AG09319 (cell line): ENCODE measurements around the gene CD7.

ENCODE experiments used
- DNase-seq: peaks from one replicate; pipeline ENCODE4 v3.0.0-alpha.2; 2010; ENCODE audit warnings: low read depth; ENCODE audit errors: extremely low read depth
- TF ChIP-seq, protein P1 (sequence below): IDR thresholded peaks from 2 replicates; pipeline ENCODE4 v1.5.1; 2011; ENCODE audit warnings: low read depth, mild to moderate bottlenecking, inconsistent platforms, low read length, moderate library complexity

Gene CD7

DNA sequence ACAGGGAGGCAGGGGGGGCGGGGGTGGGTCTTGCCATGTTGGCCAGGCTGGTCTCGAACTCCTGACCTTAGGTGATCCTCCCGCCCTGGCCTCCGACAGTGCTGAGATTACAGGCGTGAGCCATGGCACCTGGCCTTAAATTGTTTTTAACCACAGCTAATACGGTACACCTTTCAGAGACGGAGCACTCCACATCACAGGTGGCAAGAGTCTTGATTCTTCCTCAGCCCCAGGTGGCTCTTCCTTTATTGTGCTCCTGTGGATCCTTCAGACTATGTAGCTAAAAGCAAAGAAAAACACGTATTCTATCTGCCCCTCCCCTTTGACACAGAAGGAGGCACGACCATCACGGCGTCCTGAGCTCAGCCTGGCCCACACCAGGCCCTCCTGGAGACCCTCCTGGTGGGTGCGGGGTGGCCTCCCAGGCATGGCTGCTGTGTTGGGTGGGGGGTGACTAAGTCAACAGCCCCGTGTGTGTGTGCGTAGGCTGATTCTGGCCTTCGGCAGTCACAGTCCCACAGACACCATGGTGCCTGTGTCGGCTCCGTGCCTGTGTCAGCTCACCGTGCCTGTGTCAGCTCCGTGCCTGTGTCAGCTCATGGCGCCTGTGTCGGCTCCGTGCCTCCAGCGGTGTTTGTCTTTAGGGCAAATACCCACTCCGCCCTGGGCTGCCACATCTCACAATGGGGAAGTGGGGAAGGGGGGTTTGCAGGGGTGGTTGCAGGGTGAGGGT lies 26.9 kb upstream of the CD7 start:
- no peak for DNase-seq
- TF ChIP-seq, protein P1, sequence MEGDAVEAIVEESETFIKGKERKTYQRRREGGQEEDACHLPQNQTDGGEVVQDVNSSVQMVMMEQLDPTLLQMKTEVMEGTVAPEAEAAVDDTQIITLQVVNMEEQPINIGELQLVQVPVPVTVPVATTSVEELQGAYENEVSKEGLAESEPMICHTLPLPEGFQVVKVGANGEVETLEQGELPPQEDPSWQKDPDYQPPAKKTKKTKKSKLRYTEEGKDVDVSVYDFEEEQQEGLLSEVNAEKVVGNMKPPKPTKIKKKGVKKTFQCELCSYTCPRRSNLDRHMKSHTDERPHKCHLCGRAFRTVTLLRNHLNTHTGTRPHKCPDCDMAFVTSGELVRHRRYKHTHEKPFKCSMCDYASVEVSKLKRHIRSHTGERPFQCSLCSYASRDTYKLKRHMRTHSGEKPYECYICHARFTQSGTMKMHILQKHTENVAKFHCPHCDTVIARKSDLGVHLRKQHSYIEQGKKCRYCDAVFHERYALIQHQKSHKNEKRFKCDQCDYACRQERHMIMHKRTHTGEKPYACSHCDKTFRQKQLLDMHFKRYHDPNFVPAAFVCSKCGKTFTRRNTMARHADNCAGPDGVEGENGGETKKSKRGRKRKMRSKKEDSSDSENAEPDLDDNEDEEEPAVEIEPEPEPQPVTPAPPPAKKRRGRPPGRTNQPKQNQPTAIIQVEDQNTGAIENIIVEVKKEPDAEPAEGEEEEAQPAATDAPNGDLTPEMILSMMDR = no peak

DNA sequence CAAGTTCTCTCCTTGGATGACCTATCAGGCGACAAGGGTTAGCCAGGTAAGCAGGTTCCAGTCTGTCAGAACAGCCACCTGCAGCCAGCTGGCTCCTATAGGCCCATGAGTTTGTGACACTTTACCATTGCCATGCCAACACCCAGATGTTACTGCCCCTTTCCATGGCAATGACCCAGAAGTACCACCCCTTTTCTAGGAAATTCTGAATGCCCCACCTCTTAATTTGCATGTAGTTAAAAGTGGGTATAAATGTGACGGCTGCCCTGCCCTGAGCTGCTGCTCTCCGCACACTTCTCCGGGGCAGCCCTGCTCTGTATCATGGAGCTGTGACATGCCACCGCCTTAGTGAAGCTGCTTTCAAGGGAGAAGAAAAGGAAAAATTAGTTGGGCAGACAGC lies 26.2 kb upstream of the CD7 start:
- TF ChIP-seq, protein P1 = no peak
- no peak for DNase-seq

DNA sequence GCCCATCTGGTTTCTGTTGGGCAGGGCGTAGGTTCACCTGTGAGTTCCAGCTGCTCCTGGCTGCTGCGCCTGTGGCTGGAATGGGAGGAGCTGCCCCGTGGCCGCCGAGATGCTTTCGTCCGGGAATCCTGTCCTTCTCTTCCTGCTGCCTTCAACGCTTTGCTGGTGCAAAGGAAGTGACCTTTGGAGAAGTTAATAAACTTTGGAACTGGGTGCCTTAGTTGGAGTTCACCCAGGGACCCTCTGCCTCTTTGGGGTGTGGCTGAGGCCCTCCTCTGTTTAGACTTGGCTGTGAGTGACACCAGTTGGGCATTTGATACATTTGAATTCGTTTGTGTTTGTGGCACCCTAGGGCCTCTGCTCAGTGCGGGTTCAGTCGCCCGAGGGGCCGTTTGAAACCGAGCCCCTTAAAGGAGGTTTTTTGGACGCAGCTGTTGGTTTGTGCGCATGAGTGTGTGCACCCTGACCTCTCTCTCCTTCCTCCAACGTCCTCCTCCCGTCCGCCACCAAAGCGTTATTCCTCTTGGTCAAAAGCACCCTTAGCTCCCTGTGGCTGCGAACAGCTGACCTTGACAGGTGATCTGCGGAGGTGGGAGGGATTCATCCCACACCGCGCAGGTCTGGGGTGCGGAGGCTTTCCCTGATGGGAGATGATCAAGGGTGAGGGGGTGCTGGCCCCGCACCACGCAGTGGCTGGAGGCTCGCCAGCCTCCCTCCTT lies 25.1 kb upstream of the CD7 start:
- TF ChIP-seq, protein P1 = no peak
- DNase-seq = no peak

DNA sequence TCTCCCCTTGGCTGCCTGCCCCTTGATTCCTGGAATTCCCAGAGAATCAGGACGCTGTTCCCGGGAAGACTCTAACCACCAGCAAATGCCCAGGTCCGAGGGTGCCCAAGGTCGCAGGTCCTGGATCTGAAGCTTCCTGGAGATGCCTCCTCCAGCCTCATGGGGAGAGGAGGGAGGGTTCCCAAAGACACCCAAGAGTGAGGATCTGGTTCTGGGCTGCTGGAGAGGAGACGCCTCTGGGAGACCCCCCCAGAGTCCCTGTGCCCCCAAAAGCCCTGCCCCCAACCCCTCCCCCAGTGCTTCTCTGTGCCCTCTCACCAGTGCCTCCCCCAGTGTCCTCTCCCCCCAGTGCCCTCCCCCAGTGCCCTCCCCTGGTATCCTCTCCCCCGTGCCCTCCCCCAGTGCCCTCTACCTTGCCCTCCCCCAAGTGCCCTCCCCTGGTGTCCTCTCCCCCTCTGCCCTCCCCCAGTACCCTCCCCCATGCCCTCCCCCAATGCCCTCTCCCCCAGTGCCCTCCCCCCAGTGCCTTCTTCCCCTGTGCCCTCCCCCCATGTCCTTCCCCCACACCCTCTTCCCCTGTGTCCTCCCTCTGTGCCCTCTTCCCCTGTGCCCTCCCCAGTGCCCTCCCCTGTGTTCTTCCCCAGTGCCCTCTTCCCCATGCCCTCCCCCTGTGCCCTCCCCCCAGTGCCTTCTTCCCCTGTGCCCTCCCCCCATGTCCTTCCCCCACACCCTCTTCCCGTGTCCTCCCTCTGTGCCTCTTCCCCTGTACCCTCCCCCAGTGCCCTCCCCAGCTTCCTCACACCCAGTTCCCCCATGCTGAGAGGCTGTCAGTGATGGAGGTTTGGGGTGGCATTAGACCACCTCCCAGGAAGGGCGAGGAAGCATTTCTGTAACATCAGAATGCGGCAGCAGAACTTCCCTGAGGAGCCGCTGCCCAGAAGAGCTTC lies 22.5 kb upstream of the CD7 start:
- TF ChIP-seq, protein P1 = no peak
- no peak for DNase-seq

DNA sequence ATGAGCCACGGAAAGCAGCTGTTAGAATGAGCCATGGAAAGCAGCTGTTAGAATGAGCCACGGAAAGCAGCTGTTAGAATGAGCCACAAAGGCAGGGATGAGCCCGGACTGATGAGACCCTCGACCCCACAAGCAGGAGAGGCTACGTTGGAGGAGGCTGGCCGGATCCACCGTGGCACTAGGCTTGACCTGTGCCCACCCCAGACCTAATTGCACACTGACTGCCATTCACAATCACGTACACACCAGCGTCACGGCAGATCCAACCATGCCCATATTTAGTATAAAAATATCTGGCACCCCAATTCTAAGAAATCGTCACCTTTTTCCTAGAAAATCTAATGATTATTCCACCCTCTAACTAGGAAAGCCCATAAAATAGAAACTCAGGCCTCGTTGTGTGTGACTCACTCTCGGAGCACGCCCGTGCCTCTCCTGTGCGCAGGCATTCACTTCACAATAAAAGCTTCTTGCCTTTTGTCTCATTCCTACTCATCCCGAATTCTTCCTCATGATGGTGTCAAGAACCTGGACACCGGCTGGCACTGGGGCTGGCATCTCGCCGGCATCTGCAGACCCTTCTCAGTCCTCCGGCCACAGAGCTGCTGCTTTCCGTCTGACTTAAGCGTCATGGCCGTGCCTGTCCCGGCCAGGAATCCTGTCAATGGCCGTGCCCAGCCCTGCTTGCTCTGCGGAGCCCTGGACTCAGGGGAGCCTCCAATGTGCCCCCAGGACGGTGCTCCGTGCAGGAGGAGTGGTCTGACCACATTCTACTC lies 21.6 kb upstream of the CD7 start:
- DNase-seq = no peak
- TF ChIP-seq, protein P1 = no peak

DNA sequence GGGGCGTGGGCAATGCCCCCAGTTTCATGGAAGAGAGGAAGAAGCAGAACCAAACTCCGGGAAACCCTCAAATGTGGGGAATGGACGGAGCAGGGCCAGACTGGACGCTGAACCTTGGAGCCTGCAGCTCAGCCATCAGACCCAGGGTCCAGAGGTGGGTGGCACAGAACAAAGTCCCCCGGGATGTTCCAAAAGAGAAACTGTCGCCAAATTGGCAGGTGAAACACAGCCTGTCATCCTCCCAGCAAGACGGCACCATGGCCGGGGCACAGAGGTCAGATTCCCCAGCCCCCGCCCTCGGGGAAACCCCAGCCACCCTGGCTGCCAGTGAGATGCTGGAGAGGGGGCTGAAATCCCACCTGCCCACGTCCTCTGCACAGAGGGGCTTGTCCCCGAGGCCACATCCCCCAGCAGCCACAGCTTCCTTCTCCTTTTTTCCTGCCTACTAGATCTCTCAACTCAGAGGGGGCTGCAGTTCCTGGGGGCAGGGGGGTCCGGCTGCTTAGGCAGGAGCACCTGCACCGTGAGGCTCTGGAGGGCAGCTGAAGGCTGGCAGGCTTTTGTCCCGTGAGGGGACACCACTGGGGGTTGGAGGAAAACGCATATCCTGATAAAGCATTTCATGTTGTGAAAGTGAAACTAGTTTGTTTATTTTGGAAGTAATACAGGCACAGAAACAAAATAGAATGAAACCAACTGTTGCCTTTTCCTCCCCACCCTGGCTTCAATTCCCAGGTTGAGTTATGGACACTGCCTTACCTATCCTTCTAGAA lies 17.4 kb upstream of the CD7 start:
- TF ChIP-seq, protein P1 = no peak
- DNase-seq = no peak
